ENCODE results near the gene LCE7A. TPM values are rescaled to one million over a fixed set of nuclear protein-coding genes. Genes with fewer than 3 reads are reported as not detected.

LCE7A gene
- total RNA-seq, 2 donors from 2014 or later = not detected

Other genes with a start within 250 kb of the LCE7A start
- gene LCE3B, start 246.2 kb upstream of the LCE7A start, total RNA-seq = not detected
- gene LCE3A, start 236.9 kb upstream of the LCE7A start, total RNA-seq = not detected
- not detected for gene LCE2D, start 196.6 kb upstream of the LCE7A start, total RNA-seq
- not detected for gene LCE2C, start 184.7 kb upstream of the LCE7A start, total RNA-seq
- gene LCE2B, start 173.9 kb upstream of the LCE7A start, total RNA-seq = not detected
- not detected for gene LCE2A, start 161.7 kb upstream of the LCE7A start, total RNA-seq
- gene LCE4A, start 151.8 kb upstream of the LCE7A start, total RNA-seq = not detected
- gene KPRP, start 102.0 kb upstream of the LCE7A start, total RNA-seq = not detected
- gene LCE1F, start 84.9 kb upstream of the LCE7A start, total RNA-seq = not detected
- not detected for gene LCE1E, start 73.7 kb upstream of the LCE7A start, total RNA-seq
- not detected for gene LCE1D, start 63.3 kb upstream of the LCE7A start, total RNA-seq
- gene LCE1C, start 53.3 kb upstream of the LCE7A start, total RNA-seq = not detected
- gene LCE1B, start 48.0 kb upstream of the LCE7A start, total RNA-seq = not detected
- gene LCE1A, start 32.5 kb upstream of the LCE7A start, total RNA-seq = not detected
- gene LCE6A, start 17.1 kb upstream of the LCE7A start, total RNA-seq = not detected
- not detected for gene SMCP, start 18.3 kb downstream of the LCE7A start, total RNA-seq
- gene IVL, start 48.5 kb downstream of the LCE7A start, total RNA-seq = not detected
- not detected for gene SPRR5, start 87.2 kb downstream of the LCE7A start, total RNA-seq
- not detected for gene SPRR4, start 110.7 kb downstream of the LCE7A start, total RNA-seq
- not detected for gene SPRR1A, start 124.1 kb downstream of the LCE7A start, total RNA-seq
- not detected for gene SPRR3, start 141.8 kb downstream of the LCE7A start, total RNA-seq
- not detected for gene SPRR1B, start 171.2 kb downstream of the LCE7A start, total RNA-seq
- gene SPRR2D, start 181.1 kb downstream of the LCE7A start, total RNA-seq = not detected
- gene SPRR2A, start 197.5 kb downstream of the LCE7A start, total RNA-seq = not detected
- gene SPRR2B, start 211.6 kb downstream of the LCE7A start, total RNA-seq = not detected
- not detected for gene SPRR2E, start 234.5 kb downstream of the LCE7A start, total RNA-seq